ENCODE measurements around the gene NXPH3.

NXPH3 gene

DNA sequence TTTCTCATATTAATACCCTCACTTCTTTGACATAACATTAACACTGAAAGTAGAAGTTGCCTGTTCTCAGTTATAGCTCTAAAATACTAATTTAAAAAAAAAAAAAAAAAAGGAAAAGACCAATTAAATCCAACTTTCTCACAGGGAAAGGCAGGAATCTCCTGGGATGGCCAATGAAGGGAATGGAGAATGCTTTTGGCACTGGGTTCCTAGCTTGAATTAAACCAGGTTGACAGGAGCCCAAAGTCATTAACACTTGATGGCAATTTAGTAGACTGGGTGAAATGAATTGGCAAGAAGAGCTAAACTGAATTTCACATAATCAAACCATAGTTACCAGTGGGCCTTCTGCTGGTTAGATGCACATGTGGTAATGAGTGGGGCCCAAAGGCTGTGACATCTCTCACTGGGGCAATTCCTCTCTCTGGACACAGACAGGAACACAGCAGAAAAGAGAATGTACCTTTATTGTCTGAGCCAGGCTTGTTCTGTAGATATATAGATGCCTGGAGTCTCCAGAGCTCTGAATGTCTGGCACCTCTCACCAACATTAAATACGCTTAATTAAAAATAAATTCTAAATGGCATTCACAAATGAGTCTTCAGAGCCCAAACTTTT lies 37.6 kb downstream of the NXPH3 start:
- Mint-ChIP-seq H3K9me3 (no peaks in the 10 kb centered on the region), H3K4me1 (peaks cover 15% of the 10 kb centered on the region), H3K27me3 (ENCODE audit: low read depth) (no peaks in the 10 kb centered on the region), H3K27ac (no peak overlapping the region), H3K36me3 (ENCODE audit: low read depth) (peaks cover 46% of the 10 kb centered on the region), H3K4me3 (no peak overlapping the region)
- TF ChIP-seq, protein P1, sequence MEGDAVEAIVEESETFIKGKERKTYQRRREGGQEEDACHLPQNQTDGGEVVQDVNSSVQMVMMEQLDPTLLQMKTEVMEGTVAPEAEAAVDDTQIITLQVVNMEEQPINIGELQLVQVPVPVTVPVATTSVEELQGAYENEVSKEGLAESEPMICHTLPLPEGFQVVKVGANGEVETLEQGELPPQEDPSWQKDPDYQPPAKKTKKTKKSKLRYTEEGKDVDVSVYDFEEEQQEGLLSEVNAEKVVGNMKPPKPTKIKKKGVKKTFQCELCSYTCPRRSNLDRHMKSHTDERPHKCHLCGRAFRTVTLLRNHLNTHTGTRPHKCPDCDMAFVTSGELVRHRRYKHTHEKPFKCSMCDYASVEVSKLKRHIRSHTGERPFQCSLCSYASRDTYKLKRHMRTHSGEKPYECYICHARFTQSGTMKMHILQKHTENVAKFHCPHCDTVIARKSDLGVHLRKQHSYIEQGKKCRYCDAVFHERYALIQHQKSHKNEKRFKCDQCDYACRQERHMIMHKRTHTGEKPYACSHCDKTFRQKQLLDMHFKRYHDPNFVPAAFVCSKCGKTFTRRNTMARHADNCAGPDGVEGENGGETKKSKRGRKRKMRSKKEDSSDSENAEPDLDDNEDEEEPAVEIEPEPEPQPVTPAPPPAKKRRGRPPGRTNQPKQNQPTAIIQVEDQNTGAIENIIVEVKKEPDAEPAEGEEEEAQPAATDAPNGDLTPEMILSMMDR (IDR thresholded peaks at IDR 0.05; ENCODE audit: unreplicated experiment in 3 of 3), result no peak

DNA sequence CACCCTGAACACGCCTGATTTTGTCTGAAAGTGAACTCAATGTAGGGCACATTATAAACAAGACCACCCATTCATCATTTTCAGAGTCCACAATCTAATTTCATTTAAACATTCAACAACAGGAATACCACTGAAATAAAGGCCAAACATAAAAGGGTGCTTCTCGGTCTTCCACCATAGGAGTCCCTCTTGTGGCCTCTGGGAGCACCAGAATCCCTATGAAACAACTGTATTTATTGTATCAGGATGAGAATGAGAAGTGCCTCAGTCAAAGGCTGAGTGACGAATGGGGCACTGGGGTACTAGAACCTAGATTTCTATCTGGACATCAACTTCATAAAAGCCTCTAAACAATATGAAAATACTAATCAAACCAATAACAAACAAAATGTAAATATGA lies 40.4 kb downstream of the NXPH3 start:
- Mint-ChIP-seq H3K36me3 (ENCODE audit: low read depth) (peaks cover 46% of the 10 kb centered on the region), H3K4me1 (peaks cover 15% of the 10 kb centered on the region), H3K27me3 (ENCODE audit: low read depth) (no peaks in the 10 kb centered on the region), H3K27ac (peak overlapping the region in 1 of 3 experiments; percentile 78), H3K9me3 (no peaks in the 10 kb centered on the region), H3K4me3 (no peak overlapping the region)
- TF ChIP-seq, protein P1 (IDR thresholded peaks at IDR 0.05; ENCODE audit: unreplicated experiment in 3 of 3), result peak in 1 of 3 experiments; percentile 11

DNA sequence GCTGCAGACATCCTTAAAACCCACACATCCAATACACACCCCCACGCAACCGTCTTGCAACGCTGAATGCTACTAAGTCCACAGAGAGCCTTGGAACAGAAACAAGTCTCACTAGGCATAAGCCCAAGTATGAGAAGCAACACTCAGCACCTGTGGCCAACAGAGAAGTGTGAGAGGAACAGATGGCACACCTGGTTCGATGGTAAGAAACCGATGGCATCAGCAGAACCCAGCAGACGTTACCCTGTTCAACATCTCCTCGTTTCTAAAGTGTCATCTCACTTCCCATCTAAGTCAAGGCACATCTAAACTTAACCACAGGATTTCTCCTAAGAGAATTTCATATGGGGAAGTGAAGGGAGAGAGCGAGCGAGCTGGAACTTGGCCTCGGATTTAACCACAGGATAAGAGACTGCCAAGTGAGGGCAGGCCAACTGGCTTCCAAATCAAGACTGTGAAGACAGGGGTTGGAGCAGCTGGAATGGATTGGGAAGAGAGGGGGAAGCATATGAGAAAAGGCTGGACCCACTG lies 41.0 kb downstream of the NXPH3 start:
- TF ChIP-seq, protein P1 (IDR thresholded peaks at IDR 0.05; ENCODE audit: unreplicated experiment in 3 of 3), result no peak
- Mint-ChIP-seq H3K4me3 (no peak overlapping the region), H3K36me3 (ENCODE audit: low read depth) (peaks cover 44% of the 10 kb centered on the region), H3K4me1 (peaks cover 15% of the 10 kb centered on the region), H3K9me3 (no peaks in the 10 kb centered on the region), H3K27ac (peak overlapping the region in 1 of 3 experiments; percentile 78), H3K27me3 (ENCODE audit: low read depth) (no peaks in the 10 kb centered on the region)

DNA sequence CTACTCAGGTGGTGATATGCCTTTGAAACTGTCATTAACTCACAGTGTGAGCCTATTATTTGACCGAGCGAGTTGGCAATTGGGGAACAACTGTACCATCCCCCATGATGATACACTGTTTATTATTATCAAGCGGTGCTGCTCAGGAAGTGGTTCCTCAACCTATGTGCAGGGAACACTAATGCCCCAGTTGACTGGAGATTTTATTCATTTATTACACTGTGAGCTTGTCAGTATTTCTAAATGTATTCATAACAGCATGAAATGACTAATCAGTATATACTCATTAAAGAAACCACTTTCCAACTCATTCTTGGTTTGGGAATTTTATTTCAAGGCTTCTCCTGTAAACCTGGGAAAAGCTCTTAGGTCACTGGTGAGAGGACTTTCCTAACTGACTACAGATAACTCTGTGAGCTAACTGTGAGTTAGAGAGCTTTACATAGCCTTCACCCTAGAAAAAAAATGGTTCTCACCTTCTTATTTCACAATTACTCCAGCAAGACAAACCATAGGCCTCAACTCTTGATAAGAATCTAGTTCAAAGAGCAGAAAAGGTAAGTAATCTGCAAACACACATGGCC lies 42.4 kb downstream of the NXPH3 start:
- H3K27me3 Mint-ChIP-seq (ENCODE audit: low read depth), result no peaks in the 10 kb centered on the region
- H3K27ac Mint-ChIP-seq, result no peak overlapping the region
- TF ChIP-seq, protein P1 (IDR thresholded peaks at IDR 0.05; ENCODE audit: unreplicated experiment in 3 of 3), result no peak
- no peaks in the 10 kb centered on the region for H3K9me3 Mint-ChIP-seq
- no peak overlapping the region for H3K4me3 Mint-ChIP-seq
- H3K4me1 Mint-ChIP-seq, result peaks cover 10% of the 10 kb centered on the region
- peaks cover 53% of the 10 kb centered on the region for H3K36me3 Mint-ChIP-seq (ENCODE audit: low read depth)

DNA sequence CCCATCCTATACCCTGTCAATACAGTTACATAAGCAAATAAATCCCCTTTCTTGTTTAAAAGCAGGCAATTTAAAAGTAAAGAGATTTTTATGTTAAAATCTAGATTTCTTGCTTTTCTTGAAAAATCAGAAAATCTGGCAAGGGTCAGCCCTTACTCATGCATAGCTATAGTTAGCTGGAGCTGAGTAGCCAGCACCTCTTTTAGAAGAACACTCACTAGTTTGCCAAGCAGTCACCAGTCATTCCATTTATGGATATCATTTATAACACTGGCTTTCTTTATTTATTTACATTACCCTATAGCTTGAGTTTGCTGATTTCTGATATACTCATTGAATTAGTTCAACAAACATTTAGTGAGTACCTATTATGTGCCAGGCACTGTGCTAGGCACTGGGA lies 45.7 kb downstream of the NXPH3 start:
- no peaks in the 10 kb centered on the region for H3K27me3 Mint-ChIP-seq (ENCODE audit: low read depth)
- H3K27ac Mint-ChIP-seq, result no peak overlapping the region
- TF ChIP-seq, protein P1 (IDR thresholded peaks at IDR 0.05; ENCODE audit: unreplicated experiment in 3 of 3), result no peak
- H3K4me1 Mint-ChIP-seq, result peaks cover 8% of the 10 kb centered on the region
- H3K9me3 Mint-ChIP-seq, result no peaks in the 10 kb centered on the region
- H3K36me3 Mint-ChIP-seq (ENCODE audit: low read depth), result peaks cover 53% of the 10 kb centered on the region
- no peak overlapping the region for H3K4me3 Mint-ChIP-seq

Measured in nephron (organoid).